ENCODE results near the gene NAGS.
"Not testable (repeated sequence)": the region's sequence is repeated elsewhere in the genome, so short reads cannot be mapped to it uniquely, and the experiment has no call there.

The NAGS gene

DNA sequence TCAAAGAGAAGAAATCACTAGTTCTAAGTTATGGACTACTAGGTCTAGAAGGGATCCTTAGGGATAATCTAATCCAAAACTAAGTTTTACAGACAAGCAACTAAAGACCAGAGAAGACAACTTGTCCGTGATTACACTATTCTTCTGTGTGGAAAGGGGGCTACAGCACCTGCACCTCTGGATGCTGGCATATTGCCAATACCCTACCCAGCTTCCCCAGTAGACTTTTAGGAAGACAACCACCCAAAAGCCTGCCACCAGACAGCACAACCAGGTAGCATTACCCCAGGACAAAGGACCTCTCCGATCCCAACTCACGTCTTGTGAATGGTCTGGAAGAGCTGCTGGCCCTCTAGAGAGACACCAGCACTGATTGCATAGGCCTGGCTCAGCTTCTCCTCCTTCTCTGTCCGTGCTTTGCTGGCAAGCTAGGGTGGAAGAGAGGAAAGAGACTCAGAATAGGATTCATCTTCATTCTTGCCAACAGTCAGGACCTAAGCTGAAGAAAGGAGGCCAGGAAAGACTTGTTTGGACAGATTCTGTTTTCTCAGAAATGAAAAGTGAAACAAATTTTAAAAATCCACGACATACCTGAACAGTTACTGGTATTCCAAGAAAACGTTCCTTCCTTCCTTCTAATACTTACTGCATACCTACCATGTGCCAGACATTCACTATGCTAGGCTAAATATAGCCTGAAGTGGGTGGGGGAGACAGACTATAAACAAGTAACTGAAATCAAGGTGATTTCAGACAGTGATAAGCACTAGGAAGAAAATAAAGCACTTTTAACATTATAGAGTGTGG, 35.6 kb downstream of the NAGS start:
- peak; percentile 22 for DNase-seq (ENCODE audit: low spot score)

DNA sequence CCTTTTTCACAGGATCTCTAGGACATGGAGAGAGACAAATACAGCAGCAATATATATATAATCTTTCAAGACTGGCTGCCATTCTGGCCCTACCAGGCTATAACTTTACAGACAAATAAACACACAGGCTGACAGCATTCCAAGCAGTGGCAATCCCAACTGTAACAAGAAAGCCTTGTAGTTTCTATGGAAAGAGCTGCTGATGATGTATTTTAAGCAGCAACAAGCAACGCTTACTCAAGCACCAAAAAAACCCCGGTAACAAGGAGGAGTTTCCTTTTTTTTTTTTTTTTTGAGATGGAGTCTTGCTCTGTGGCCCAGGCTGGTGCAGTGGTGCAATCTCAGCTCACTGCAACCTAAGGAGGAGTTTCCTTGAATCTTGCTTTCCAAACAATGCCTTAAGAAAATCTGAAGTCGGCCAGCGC, 38.9 kb downstream of the NAGS start:
- DNase-seq (ENCODE audit: low spot score): peak; percentile 38

DNA sequence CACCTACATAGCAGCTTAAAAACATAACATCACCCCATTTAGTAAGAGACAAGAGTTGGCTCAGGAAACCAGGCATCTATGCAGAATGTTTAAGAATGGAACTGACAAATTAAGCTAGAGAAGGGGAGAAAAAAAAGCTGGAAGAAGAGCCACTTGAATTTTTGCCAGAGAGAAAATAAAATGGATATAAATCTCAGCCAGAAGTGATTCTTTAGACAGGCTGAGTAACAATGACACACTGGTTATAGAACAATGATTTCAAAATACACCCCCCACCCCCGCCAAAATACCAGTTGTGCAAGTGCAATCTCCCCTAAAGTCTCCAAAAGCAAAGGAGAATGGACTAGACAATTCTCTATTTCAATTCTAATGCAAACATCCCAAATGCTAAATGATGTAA, 39.6 kb downstream of the NAGS start:
- DNase-seq (ENCODE audit: low spot score): peak; percentile 25

DNA sequence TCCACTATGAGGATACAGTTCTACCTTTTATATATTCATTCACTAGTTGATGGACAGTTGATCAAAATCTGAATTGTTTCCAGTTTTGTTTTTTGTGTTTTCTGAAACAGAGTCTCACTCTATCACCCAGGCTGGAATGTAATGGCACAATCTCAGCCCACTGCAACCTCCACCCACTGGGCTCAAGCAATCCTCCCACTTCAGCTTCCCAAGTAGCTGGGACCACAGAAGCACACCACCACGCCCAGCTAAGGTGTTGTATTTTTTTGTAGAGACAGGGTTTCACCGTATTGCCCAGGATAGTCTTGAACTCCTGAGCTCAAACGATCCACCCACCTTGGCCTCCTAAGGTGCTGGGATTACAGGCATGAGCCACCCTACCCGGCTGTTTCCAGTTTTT, 41.1 kb downstream of the NAGS start:
- DNase-seq (ENCODE audit: low spot score): no peak

DNA sequence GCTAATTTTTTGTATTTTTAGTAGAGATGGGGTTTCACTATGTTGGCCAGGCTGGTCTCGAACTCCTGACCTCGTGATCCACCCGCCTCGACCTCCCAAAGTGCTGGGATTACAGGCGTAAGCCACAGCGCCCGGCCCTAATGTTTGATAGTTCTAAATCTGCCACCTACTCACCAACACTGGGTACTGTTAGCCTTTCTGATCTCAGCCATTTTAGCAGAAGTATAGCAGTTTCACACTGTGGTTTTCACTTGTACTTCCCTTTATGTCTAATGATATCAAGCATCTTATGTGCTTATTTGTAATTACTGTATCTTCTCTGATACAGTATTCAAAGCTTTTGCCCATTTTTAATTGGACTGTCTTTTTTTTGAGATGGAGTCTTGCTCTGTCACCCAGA, 42.5 kb downstream of the NAGS start:
- DNase-seq (ENCODE audit: low spot score): not testable (repeated sequence)

DNA sequence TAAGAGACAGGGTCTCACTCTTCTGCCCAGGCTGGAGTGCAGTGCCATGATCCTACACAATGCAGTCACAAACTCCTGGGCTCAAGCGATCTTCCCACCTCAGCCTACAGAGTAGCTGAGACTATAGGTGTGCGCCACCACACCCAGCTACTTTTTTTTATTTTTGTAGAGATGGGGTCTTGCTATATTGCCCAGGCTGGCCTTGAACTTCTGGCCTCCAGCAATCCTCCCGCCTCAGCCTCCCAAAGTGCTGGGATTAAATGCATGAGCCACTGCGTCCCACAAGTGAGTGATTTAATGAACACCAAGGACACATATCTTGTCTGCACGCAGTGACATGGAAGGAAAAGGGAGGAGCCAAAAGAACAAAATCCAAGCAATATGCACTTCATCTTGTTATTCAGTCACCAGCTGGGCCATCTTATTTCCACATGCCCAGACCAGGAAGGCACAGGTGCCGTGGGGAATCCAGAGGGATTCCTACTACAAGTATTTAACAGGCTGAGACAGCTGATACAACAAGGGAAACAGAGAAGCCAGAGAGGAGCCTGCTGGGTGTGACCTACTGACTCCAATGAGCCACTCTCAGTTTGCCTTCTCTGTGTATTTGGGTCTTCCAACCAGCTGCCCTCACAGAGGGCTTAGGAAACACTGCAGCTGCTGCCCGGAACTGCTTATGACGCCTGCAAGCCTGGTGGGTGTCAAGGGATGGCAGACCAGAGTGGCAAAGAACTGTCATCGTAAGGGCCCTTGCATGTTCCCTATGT, 45.1 kb downstream of the NAGS start:
- no peak for DNase-seq (ENCODE audit: low spot score)

DNA sequence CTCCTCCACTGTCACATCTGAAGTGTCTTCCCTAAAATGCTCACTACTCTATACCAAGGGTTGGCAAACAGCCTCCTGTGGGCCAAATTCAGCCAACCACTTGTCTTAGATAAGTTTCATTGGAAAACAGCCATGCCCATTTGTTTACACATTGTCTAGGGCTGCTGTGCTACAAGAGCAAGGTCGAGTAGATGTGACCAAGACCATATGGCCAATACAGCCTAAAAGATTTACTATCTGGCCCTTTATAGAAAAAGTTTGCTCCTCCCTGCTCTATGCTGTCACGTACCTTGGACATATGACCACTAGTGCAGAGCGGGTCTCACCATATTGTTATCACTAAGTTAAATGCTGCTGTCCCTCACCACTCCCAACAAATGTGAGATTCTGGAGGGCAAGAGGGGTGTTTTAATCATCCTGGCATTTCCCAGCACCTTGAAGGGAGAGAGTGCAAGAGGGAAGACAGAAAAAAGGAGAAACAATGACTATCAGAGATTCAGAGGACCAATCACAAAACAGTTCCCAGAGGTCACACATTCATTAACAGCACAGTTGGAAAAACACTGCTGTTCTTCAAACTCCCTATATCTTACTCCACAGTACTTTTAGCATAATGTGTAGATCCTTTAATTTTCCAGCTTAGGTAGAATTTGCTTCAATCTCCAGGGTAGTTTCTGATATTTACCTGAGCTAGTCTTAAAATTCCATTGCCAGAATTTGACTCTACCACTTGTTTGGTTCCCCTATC, 48.9 kb downstream of the NAGS start:
- no peak for DNase-seq (ENCODE audit: low spot score)
